K562 (cell line): ENCODE data around the gene AKNA. TPM values are rescaled to one million over a fixed set of nuclear protein-coding genes. Genes with fewer than 3 reads are reported as not detected.

Experiments used
- ATAC-seq: fragments of 200-7000 bp; cut with Tn5 transposase; 3 replicates; pipeline ENCODE4 v1.9.1; 2020; ENCODE audit warnings: moderate library complexity
- BruUV-seq: library from RNA; stranded (reverse); fragments of 400-500 nt; replicated peaks from 2 replicates; lab custom pipeline; 2021; lab: Mats Ljungman, UMichigan
- CTCF ChIA-PET: fragments of 300-600 bp; formaldehyde crosslinking; extraction: SDS; loops from one replicate; lab custom pipeline; 2021; ENCODE audit warnings: low intra/inter-chr PET ratio; lab: Yijun Ruan, JAX
- POLR2A ChIA-PET: fragments of 300-600, 350-650 bp; sonication (Branson Sonifier 250); formaldehyde crosslinking; extraction: SDS; loops from one replicate; lab custom pipeline; 2021; ENCODE audit warnings: antibody characterized with exemption, inconsistent platforms; lab: Yijun Ruan, JAX
- DNase-seq, 4 experiments: peaks; one replicate each; pipeline versions ENCODE4 v3.0.0 to v3.0.0-alpha.2; 2011 to 2018; ENCODE audit warnings: low spot score in 3 of 4, mixed read lengths in 3 of 4; ENCODE audit errors: extremely low read depth in 1 of 4
- FAIRE-seq: peaks from 2 replicates; lab custom pipeline; 2011; peaks lifted over from hg19 to GRCh38; lab: Jason Lieb, UNC
- H2AFZ ChIP-seq: 2 replicates; pipeline ENCODE4 v1.6.0; 2011; ENCODE audit warnings: low read depth, low read length, control low read depth, inconsistent platforms
- H3K27ac ChIP-seq: fragments of 200-600 bp; 3 replicates; pipeline ENCODE4 v1.8.0; 2011; ENCODE audit warnings: low read depth, mild to moderate bottlenecking, control low read depth, inconsistent platforms, low read length, moderate library complexity, mixed read lengths; ENCODE audit errors: extremely low read depth
- H3K27me3 ChIP-seq, 2 experiments: fragments of 300-600 bp in 1 of 2; 2 replicates in 1 of 2; 3 replicates in 1 of 2; pipeline versions ENCODE4 v1.6.0 to v1.8.0; 2011; ENCODE audit warnings: inconsistent platforms in 2 of 2, low read length in 2 of 2, mild to moderate bottlenecking in 1 of 2, mixed read lengths in 1 of 2, moderate library complexity in 1 of 2; ENCODE audit not compliant: control insufficient read depth in 2 of 2, insufficient read depth in 2 of 2
- H3K36me3 ChIP-seq: fragments of 300-600 bp; 3 replicates; pipeline ENCODE4 v1.8.0; 2011; ENCODE audit warnings: mild to moderate bottlenecking, low read length, inconsistent platforms; ENCODE audit not compliant: control insufficient read depth, insufficient read depth
- H3K4me1 ChIP-seq, 2 experiments: fragments of 200-600 bp in 1 of 2; replicated peaks in 1 of 2; 2 replicates in 1 of 2; 3 replicates in 1 of 2; pipeline versions ENCODE4 v1.5.1 to v1.8.0; 2011; ENCODE audit warnings: inconsistent platforms in 2 of 2, low read length in 2 of 2, mild to moderate bottlenecking in 1 of 2, mixed read lengths in 1 of 2, moderate library complexity in 1 of 2; ENCODE audit not compliant: control insufficient read depth in 2 of 2, insufficient read depth in 2 of 2
- H3K4me2 ChIP-seq: 2 replicates; pipeline ENCODE4 v1.6.1; 2011; ENCODE audit warnings: low read length, control low read depth, inconsistent platforms, mixed read lengths; ENCODE audit not compliant: insufficient read depth
- H3K4me3 ChIP-seq: fragments of 200-600 bp; sonication (generic), shearing (Covaris generic); 2 replicates; pipeline ENCODE4 v1.5.1; 2016; ENCODE audit warnings: control low read depth, inconsistent platforms
- H3K79me2 ChIP-seq: fragments of 200-600 bp; 3 replicates; pipeline ENCODE4 v1.8.0; 2011; ENCODE audit warnings: low read length, inconsistent platforms; ENCODE audit not compliant: control insufficient read depth, insufficient read depth
- H3K9ac ChIP-seq, 2 experiments: 2 replicates each; pipeline versions ENCODE4 v1.6.0 to v1.6.1; 2011; ENCODE audit warnings: low read depth in 2 of 2, low read length in 2 of 2, control low read depth in 1 of 2, inconsistent platforms in 1 of 2, mild to moderate bottlenecking in 1 of 2, mixed read lengths in 1 of 2; ENCODE audit not compliant: insufficient read depth in 1 of 2
- H3K9me1 ChIP-seq: one replicate; pipeline ENCODE4 v1.6.0; 2011; ENCODE audit warnings: inconsistent platforms, mild to moderate bottlenecking, low read length, moderate library complexity; ENCODE audit not compliant: control insufficient read depth, insufficient read depth
- H3K9me3 ChIP-seq: replicated peaks from 2 replicates; pipeline ENCODE4 v1.5.1; 2011; ENCODE audit warnings: low read depth, low read length, inconsistent platforms; ENCODE audit not compliant: control insufficient read depth, insufficient read depth
- H4K20me1 ChIP-seq: replicated peaks from 2 replicates; pipeline ENCODE4 v1.6.1; 2011; ENCODE audit warnings: low read length, inconsistent platforms, mixed read lengths; ENCODE audit not compliant: control insufficient read depth, insufficient read depth
- BHLHE40 ChIP-seq: IDR thresholded peaks from 2 replicates; pipeline ENCODE4 v1.6.1; 2011; ENCODE audit warnings: low read length, improper control_type of control experiment
- HNRNPH1 ChIP-seq: fragments of 200-400 bp; formaldehyde crosslinking; optimal IDR thresholded peaks from 2 replicates; pipeline ENCODE3; 2017; ENCODE audit warnings: low read depth, mild to moderate bottlenecking, low read length, moderate library complexity
- MYC ChIP-seq, 2 experiments: fragments of 250-450 bp in 1 of 2; sonication (Bioruptor Pico) in 1 of 2; IDR thresholded peaks; 2 replicates each; pipeline versions ENCODE4 v1.5.1 to v1.6.1; 2012 to 2021; ENCODE audit warnings: low read depth in 2 of 2, borderline replicate concordance in 1 of 2, improper control_type of control experiment in 1 of 2, low read length in 1 of 2, mild to moderate bottlenecking in 1 of 2, moderate library complexity in 1 of 2
- POLR2AphosphoS2 ChIP-seq: IDR thresholded peaks from 2 replicates; pipeline ENCODE4 v1.6.1; 2012; ENCODE audit warnings: low read length, improper control_type of control experiment
- ZNF407 ChIP-seq: fragments of 450-650 bp; IDR thresholded peaks from 2 replicates; pipeline ENCODE4 v1.6.1; 2016; ENCODE audit warnings: low read depth
- WGBS: fragments of 100-300 bp; shearing (Covaris generic); methylation state at CpG from one replicate; pipeline ENCODE4 v1.1.6; 2016; ENCODE audit warnings: low coverage, mixed read lengths; ENCODE audit not compliant: insufficient coverage; ENCODE audit errors: missing lambda C conversion rate; 5-methylcytosine and 5-hydroxymethylcytosine counted together
- in situ Hi-C: fragments of 300-500 bp; cut with MboI; formaldehyde crosslinking; loops from 4 replicates; pipeline ENCODE4 v1.15.0; 2018; ENCODE audit warnings: inconsistent platforms, mixed read lengths
- intact Hi-C: fragments of 100-400 bp; cut with micrococcal nuclease; formaldehyde crosslinking; loops from 2 replicates; pipeline ENCODE4 v1.14.2; 2022
- polyA plus RNA-seq, 8 experiments: library from polyadenylated mRNA; depleted of rRNA in 4 of 8; stranded (reverse) in 5 of 8; unstranded in 3 of 8; fragments of >200 nt; fragmentation: Nextera tagmentation in 2 of 8; fragmentation: Illumina TruSeq in 1 of 8; extraction: Ambion mirVana in 2 of 8; extraction: Trizol in 1 of 8; gene quantifications; 2 replicates each; pipeline versions ENCODE4 v1.2.1 to v1.2.3, GENCODE V29; 2011 to 2014; ENCODE audit warnings: inconsistent platforms in 1 of 8, missing spikeins in 1 of 8
- total RNA-seq, 7 experiments: library from RNA; depleted of rRNA in 6 of 7; stranded (reverse); fragments of >200 nt in 6 of 7; fragmentation: Illumina TruSeq in 2 of 7; extraction: Trizol in 2 of 7; gene quantifications; 2 replicates each; pipeline versions ENCODE4 v1.2.1 to v1.2.3, GENCODE V29; 2011 to 2021; ENCODE audit warnings: low replicate concordance in 1 of 7

The AKNA gene
- total and polyA plus RNA-seq, 9 of the 15 experiments (the other 6 are each of a cell fraction or from before 2014, with no cell fraction given), result 0.29 to 20.5 (median 3.9) TPM

- TF ChIP-seq MYC (IDR thresholded peaks at IDR 0.05; ENCODE audit: low read depth, low read length) (no peak), MYC (CRISPR knock-in tag; IDR thresholded peaks at IDR 0.05; ENCODE audit: borderline replicate concordance, low read depth) (no peak), HNRNPH1 (no peak), POLR2AphosphoS2 (no peak)
Measured at GRCh38 chr9:114308361-114308950, 79.3 kb downstream of the AKNA start (continued).

- DNase-seq, result no peak
- Histone ChIP-seq H3K9me1 (no peaks in the 10 kb centered on the region), H3K36me3 (no peaks in the 10 kb centered on the region), H4K20me1 (peaks cover 3% of the 10 kb centered on the region), H3K9me3 (no peaks in the 10 kb centered on the region), H3K79me2 (no peaks in the 10 kb centered on the region), H2AFZ (no peak overlapping the region), H3K27ac (no peak overlapping the region), H3K9ac (no peak overlapping the region), H3K4me3 (no peak overlapping the region), H3K27me3 (peaks cover 17 to 72% of the 10 kb centered on the region in 2 experiments; a peak in 4 of 5 replicates), H3K4me2 (no peak overlapping the region), H3K4me1 (no peaks in the 10 kb centered on the region)
- in situ Hi-C loops, result no loop called here
- intact Hi-C loops, result no loop called here
- BruUV-seq, result no TSS peak
- FAIRE-seq, result no peak
- CTCF ChIA-PET, result no interaction called here
- 2% methylated on average over 6 of the region's 6 CpGs for WGBS
- no peak for ATAC-seq
- TF ChIP-seq ZNF407 (no peak), BHLHE40 (no peak)
- TF ChIP-seq, all 486 proteins: peak for 0
- POLR2A ChIA-PET, result no interaction called here
Measured at GRCh38 chr9:114307899-114308267, 79.9 kb downstream of the AKNA start.
